Posterior vena cava (tissue), 2 donors: ENCODE data around the gene PCYT2. TPM values are rescaled to one million over a fixed set of nuclear protein-coding genes. Genes with fewer than 3 reads are reported as not detected.

Experiments used
- DNase-seq: peaks from one replicate; pipeline ENCODE4 v3.0.0-alpha.2; 2020; ENCODE audit warnings: low spot score
- intact Hi-C, 2 donors: fragments of 100-400 bp; cut with DNase I; formaldehyde crosslinking; loops; one replicate each; pipeline versions ENCODE4 v1.14.1 to v1.14.2; 2022 to 2023
- total RNA-seq, 2 donors: library from RNA; stranded (reverse); fragmentation: NEBNext Ultra II Directional; extraction: Animal tissue kit (Norgen Biotek cat#: 25700); gene quantifications; one replicate each; pipeline ENCODE4 v1.2.1, GENCODE V29; 2021
- donor health status: DM: yes; HTN: yes; CAD: no.
- donor health status: DM: yes; HTN: yes; CAD: no.

PCYT2 gene
- total RNA-seq, 2 donors from 2014 or later = 8.7 to 14.9 TPM

GRCh38 chr17:81948635-81949378, 37.6 kb upstream of the PCYT2 start:
- no peak for DNase-seq
- intact Hi-C loops = no loop called here

GRCh38 chr17:81947189-81947588, 36.0 kb upstream of the PCYT2 start, which contains the start of gene MYADML2:
MYADML2 (minus strand) TSS chr17:81947233; CDS start chr17:81941741, 5,492 bp downstream.
- DNase-seq = no peak
- intact Hi-C loops = no loop called here

GRCh38 chr17:81944858-81945257, 33.7 kb upstream of the PCYT2 start:
- no peak for DNase-seq
- intact Hi-C loops = no loop called here

- intact Hi-C loops = no loop called here
- DNase-seq = no peak
Observed at GRCh38 chr17:81942167-81942553, 31.0 kb upstream of the PCYT2 start.

- intact Hi-C loops = no loop called here
- no peak for DNase-seq
Observed at GRCh38 chr17:81941484-81942166, 30.4 kb upstream of the PCYT2 start.

DNA sequence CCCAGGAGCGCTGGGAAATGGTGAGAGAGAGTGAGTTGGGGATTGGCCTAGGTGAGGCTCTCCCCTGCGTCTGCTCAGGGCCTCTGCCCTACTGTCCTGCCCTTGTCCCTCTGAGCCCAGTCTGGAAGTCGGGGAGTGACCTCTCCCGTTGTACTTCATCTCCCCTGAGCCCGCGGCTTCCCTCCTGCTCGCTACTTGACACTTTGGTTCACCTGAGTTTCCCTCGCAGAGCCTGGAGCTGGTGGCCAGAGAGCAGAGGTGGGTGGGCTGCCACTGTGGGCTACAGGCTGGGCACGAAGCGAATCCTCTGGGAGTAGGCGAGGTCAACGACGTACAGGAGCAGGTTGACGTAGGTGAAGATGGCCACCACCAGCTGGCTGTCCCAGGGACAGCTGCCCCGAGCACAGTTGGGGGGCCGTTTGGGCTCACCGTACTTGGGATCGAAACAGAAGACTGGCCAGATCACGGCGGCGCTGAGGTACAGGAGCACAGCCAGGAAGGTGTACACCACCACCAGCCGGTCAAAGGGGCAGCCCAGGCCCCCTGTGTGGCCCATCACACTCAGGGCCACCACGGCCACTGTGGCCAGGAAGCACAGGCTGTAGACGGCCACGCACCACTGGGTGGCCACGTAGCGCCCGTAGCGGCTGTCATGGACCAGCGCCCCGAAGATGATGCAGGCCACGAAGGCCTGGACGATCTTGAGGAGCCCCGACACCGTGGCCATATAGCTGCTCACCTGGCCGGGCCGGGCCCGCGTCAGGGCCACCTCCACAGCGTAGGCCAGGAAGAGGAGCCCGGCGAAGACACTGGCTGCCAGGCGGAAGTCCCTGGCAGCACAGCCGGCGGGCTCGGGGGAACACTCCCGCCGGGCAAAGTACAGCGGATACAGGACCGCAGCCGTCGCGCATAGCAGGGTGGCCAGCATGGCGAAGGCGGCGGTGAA, 29.6 kb upstream of the PCYT2 start:
- no peak for DNase-seq
- intact Hi-C loops = no loop called here

DNA sequence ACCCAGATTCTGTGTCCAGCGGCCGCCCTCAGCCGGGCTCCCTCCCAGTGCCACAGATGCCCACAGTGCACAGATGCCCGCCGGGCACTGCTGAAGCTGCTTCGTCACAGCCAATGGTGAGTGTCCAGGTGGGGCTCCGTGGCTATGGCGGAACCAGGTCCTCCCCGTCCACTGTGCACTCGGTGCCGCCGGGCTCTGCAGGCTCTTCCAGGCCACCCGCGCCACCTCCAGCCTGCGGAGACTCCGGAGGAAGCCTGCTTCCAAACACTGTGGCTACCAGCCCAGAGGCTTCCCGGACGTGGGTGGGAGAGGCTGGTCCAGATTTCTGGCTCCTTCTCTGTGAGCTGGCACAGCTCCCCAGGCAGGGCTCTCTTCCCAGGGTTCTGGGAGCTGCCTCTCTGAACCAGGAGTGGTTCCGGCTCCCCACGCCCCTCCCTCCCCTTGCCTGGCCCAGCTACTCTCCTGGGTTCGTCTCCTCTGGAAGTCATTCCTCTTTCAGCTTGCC, 28.7 kb upstream of the PCYT2 start:
- intact Hi-C loops = no loop called here
- peak; percentile 93 for DNase-seq

DNA sequence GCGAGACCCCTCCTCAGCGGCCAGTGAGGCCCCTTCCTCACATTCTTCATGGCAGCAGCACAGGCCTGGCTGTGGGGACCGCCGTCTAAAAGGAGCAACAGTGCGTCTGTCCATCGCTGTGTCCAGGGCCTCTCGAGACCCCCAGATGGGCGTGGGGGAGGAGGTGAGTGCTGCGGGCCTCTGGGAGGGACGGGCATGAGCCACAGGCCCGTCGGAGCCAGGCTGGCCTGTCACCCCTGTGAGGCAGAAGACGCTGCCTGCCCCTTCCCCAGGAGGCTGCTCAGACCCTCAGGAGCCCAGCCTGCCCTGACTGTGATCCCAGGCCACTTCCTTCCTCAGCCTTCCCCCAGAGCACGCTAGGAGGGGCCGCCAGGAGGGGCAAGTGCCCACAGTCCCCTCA, 28.0 kb upstream of the PCYT2 start:
- no peak for DNase-seq
- intact Hi-C loops = no loop called here

GRCh38 chr17:81935709-81936084, 24.5 kb upstream of the PCYT2 start:
- no peak for DNase-seq
- intact Hi-C loops = no loop called here

DNA sequence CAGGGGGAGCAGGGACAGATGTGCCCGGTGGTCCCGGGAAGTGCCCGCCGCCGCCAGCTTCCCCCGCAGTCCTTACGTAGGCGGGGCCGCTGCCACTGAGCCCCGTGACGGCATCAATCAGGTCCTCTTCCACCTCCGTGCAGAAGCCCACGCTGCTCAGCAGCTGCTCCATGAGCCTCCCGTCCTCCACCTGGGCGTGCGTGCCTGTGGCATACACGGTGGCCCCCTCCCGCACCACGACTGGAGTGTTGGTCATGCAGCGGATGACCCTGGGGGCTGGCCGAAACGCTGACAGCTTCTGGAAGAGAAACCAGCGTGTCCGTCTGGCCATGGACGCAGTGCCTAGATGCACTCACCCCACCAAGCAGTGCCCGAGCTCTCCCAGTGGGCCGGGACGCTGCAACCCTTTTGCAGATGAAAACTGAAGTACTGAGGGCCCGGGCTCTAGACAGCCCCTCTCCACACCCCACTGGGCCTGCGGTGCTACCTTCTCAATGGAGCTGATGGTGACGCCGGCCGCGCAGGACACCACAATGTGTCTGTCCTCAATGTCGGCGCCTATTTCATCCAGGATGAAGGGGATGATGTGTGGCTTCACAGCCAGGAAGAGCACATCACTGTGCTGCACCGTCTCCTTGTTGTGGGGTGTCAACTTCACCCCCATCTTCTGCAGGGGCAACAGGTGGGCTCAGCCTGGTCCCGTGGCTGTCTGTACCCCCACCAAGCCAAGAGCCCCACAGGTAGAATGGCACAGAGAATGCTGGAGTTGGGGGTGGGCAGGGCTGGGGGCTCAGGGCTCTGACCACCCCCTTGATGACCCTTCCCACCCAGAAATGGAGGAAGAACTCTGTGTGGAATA, 23.9 kb upstream of the PCYT2 start:
- DNase-seq = no peak
- intact Hi-C loops = no loop called here

DNA sequence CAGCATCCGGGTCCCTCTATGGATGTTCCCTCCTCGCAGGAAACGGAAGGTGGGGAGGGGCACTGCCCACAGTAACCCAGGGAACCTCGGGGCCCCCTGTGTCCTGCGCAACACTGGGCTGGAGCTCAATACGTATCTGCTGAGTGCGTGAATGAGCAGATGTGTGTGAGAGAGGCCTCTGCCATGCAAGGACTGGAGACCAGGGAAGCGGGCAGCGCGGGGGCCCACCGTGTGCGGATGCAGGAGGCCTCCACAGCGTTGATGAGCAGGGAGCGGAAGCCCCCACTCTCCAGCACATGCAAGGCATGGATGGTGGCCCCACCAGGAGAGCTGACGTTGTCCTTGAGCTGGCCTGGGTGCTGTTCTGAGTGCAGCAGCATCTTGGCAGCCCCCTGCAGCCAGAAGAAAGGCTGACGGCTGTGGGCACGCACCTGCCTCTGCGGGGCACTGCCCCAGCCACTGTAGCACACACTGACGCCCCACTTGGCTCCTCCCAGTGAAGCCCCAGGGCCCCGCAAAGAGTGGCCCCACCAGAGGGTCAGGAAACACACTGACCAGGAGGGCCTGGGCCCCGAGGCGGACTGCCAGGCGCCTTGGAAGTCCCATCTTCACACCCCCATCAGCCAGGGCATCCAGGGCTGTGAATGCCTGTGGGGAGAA, 23.0 kb upstream of the PCYT2 start:
- intact Hi-C loops = no loop called here
- DNase-seq = no peak

- no peak for DNase-seq
Observed at GRCh38 chr17:81933178-81933699, 22.0 kb upstream of the PCYT2 start.

DNA sequence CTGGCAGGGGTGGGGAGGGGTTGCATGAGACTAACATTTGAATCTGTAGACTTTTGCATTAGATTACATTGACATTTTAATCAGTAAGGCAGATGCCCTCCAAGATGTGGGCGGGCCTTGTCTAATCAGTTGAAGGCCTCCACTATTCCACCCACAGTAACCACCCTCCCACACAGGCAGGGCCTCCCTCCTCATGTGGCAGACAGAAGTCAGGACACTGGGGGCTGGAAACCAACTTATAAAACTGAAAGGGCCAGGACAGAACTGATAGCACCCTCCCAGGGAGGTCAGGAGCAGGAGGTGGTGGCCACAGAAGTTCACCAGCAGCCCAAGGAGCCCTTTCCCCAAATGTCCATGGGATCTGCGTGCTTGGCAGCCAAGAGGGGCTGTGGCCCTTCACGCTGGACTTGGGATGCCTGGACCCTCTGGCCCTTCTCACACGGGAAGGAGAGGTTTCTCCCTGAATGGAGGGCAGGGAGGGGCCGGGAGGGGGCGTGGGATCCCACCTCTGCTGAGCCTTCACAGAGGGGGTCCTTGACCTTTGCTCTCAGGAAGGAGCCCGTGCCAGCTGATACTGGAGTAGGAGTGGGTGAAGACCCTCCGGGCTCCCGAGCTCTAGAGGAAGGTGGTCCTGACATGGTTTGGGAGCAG, 21.3 kb upstream of the PCYT2 start:
- intact Hi-C loops = no loop called here
- no peak for DNase-seq

More at GRCh38 chr17:81933178-81933699, 22.0 kb upstream of the PCYT2 start:
- intact Hi-C loops = no loop called here

DNA sequence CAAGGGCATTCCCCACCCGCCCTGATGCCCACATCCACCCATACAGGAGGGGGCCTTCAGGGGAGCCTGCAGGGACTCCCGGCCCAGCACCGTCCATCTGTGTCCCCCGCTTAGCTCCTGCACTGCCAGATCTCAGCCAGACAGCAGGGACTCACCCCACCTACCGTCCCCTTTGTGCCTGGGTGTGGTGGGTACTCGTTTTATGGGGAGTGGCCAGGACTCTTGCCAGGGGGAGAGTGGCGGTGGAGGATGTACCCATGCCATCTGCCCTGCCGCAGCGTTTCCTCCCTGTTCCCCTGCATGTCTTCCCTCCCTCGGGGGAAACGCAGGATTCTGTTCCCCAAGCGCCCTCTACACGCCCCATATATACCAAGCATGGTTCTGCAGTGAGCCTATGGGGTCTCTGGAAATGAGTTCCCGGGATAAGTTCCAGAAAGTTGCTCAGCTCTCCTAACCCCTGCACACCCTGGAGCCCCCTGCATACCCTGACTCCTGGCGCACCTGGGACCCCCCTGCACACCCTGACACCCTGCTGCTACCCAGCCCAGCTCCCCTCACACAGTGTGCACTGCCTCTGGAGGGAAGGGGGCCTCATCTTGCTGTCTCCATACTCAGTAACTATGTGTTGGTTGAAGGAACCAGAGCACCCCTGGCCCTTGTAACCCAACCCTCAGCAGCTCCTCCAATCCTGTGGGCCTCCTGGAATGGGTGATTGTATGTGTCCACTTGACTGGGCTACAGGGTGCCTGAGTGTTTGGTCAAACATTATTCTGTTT, 20.5 kb upstream of the PCYT2 start:
- no peak for DNase-seq
- intact Hi-C loops = no loop called here

GRCh38 chr17:81931189-81931556, 20.0 kb upstream of the PCYT2 start:
- DNase-seq = no peak

GRCh38 chr17:81930142-81931125, 19.2 kb upstream of the PCYT2 start:
- intact Hi-C loops = no loop called here
- DNase-seq = no peak

More at GRCh38 chr17:81931189-81931556, 20.0 kb upstream of the PCYT2 start:
- intact Hi-C loops = no loop called here
